Fibroblast of the aortic adventitia (primary cell): ENCODE data around the gene DNAAF8. TPM values are rescaled to one million over a fixed set of nuclear protein-coding genes. Genes with fewer than 3 reads are reported as not detected.

Source experiments
- DNase-seq: peaks from one replicate; pipeline ENCODE4 v3.0.0-alpha.2; 2010; ENCODE audit warnings: low read depth
- H3K4me3 ChIP-seq: 2 replicates; pipeline ENCODE4 v1.5.1; 2011; ENCODE audit warnings: low read depth, mild to moderate bottlenecking, control low read depth, low read length, moderate library complexity
- total RNA-seq: library from RNA; depleted of rRNA; stranded (reverse); fragments of >200 nt; gene quantifications from 2 replicates; pipeline ENCODE4 v1.2.3, GENCODE V29; 2012; ENCODE audit warnings: low replicate concordance
- TF ChIP-seq, protein P1 (sequence below): IDR thresholded peaks from 2 replicates; pipeline ENCODE4 v1.5.1; 2011; ENCODE audit warnings: mild to moderate bottlenecking, low read length, control low read depth, inconsistent platforms; ENCODE audit not compliant: insufficient read depth

The DNAAF8 gene
- total RNA-seq, 1 donor = 1.4 TPM

DNA sequence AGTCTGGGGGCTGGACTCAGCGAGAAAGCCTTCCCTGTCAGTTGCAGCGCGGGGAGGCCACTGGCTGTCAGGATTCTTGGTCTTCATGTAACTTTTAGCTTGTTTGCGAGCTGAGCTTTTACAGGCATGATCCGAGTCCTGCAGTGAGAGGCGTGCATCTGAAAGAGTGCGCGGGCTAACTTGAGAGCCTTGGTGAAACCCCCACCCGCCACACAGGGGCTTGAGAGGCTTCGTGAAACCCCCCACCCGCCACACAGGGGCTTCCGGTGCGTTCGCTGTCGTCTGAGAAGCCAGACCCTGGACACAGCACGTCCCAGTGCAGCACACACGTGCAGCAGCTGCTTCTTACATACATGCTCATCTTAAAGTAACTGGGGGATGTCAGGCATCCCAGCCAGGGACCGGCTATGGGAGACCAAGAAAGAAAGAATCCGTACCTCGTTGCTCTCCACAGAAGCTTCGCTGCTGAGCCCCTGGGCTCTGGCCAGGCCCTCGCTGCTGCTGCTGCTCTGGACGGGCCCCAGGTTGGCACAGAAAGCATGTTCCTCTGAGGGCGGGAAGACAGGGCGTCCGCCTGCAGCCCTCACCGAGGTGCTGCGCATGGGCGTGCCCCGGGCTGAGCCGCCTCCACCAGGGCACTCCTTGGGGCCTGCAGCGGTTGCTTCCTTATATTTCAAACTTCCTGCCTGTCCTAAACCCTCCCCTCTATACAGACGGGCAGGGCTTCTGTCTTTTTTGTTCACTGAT is 33.2 kb upstream of the DNAAF8 start:
- no peak for DNase-seq
- no peak overlapping the region for H3K4me3 ChIP-seq
- TF ChIP-seq, protein P1, sequence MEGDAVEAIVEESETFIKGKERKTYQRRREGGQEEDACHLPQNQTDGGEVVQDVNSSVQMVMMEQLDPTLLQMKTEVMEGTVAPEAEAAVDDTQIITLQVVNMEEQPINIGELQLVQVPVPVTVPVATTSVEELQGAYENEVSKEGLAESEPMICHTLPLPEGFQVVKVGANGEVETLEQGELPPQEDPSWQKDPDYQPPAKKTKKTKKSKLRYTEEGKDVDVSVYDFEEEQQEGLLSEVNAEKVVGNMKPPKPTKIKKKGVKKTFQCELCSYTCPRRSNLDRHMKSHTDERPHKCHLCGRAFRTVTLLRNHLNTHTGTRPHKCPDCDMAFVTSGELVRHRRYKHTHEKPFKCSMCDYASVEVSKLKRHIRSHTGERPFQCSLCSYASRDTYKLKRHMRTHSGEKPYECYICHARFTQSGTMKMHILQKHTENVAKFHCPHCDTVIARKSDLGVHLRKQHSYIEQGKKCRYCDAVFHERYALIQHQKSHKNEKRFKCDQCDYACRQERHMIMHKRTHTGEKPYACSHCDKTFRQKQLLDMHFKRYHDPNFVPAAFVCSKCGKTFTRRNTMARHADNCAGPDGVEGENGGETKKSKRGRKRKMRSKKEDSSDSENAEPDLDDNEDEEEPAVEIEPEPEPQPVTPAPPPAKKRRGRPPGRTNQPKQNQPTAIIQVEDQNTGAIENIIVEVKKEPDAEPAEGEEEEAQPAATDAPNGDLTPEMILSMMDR = no peak

DNA sequence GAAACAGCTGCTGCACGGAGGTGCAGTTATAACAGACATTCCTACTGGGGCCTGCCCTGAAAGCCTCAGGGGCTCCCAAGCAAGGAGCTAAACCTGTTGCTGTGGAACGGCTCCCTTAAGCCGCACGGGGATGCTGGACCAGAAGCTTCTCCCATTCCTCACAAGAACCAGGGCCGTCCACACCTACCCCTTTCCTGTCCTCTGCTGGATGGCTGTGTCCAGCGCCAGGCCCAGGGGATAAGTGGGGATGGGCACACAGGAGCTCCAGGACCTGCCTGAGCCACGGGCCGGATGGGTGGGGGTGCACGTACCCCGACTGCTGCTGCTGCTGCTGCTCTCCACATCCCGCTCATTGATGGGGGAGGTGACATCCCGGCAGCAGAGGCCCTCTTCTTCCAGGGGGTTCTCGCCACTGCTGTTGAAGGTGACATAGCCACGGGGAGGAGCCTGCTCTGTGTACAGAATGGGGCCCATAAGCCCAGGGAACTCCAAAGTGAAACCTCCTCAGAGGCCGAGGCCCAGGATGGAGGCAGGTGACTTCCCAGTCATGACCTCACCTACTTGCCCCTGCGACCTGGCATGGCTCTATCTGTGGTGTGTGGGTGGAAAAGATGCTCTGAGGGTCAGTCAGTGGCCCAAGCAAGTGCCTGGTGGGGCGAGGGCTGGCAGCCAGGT is 32.4 kb upstream of the DNAAF8 start:
- TF ChIP-seq, protein P1 = no peak
- no peak overlapping the region for H3K4me3 ChIP-seq
- DNase-seq = no peak

DNA sequence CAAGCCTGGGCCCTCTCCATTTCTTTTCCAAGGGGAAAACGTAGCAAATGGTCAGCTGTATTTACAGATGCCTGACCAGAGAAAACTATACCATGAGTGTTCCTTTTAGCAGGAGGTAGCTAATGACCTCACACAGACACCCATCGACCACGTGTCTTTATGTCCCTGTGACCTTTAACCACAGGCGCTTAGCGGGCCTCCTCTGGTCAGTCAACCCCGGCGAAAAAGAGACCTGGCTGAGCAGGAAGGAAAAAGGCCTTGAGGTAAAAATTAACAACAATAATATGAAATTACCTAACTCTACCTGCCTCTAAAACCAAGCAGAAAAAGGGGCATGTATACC is 31.9 kb upstream of the DNAAF8 start:
- TF ChIP-seq, protein P1 = no peak
- no peak overlapping the region for H3K4me3 ChIP-seq
- no peak for DNase-seq

DNA sequence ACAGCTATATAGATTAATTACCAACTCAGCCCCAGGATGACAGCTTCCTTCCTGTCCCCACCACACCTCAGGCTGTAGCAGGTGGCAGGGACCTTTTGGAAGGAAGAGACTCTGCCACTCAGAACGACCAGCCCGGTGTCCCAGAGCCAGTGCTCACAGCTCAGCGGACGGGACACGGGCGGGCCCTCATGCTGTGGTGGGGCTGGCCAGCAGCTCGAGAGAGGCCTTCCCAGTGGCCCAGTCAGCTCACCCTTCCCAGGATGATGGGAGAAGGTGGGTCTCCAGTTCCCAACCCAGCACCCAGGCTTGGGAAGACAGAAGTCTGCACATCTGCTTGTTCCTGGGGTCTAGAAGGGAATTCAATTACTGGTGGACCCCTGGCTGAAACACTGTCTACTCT is 30.4 kb upstream of the DNAAF8 start:
- no peak overlapping the region for H3K4me3 ChIP-seq
- TF ChIP-seq, protein P1 = no peak
- no peak for DNase-seq

DNA sequence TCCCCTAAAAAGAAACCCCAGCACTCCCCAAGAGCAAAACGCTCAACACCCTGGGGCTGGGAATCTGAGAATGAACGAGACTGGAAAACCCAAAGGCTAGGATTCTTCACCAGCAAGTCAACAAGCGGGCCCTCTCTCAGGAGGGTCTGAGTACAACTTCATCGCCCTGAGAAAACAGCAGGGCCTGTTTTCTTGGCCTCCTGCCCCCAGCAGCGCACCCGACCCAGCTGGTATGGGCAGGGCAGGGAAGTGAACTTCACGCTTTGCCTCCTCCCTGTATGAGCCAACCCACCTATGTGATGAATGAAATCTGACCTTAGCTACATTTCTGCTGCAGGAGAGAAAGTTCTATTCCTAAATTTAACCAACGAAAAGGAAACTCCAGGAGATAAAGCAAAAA is 29.8 kb upstream of the DNAAF8 start:
- DNase-seq = no peak
- TF ChIP-seq, protein P1 = no peak
- H3K4me3 ChIP-seq = no peak overlapping the region

DNA sequence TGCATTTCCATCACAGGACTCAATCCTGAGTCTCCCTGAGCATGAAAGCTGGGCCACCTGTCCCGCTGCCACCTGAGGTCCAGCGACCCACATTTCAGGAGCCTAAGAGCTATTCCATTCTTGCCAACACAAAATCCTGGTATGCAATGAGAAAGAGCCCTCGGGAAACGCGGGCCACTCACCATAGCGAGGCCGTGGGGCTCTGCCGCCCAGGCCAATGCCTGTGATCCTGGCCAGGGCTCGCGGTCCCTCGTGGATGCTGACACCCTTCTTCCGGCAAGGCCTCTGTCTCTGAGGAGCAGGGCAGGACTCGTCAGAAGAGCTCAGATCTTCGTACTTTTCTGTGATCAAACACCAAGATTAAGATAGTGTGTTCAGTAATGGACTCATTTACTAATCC is 29.4 kb upstream of the DNAAF8 start:
- TF ChIP-seq, protein P1 = no peak
- no peak overlapping the region for H3K4me3 ChIP-seq
- DNase-seq = no peak
